Stomach (tissue), 4 donors: Measurements from ENCODE around the gene LSG1.

ENCODE experiments used
- CTCF ChIP-seq, 7 experiments: fragments of 450-650 bp in 4 of 7; fragments of 200-600 bp in 3 of 7; sonication (generic) in 3 of 7; IDR thresholded peaks; one replicate each; pipeline ENCODE4 v1.5.1; 2016 to 2019; ENCODE audit warnings: antibody characterized with exemption in 7 of 7, control low read depth in 2 of 7, mild to moderate bottlenecking in 1 of 7
- EP300 ChIP-seq: sonication (generic); formaldehyde crosslinking; IDR thresholded peaks from one replicate; pipeline ENCODE4 v1.6.1; 2017; ENCODE audit warnings: antibody characterized with exemption
- POLR2A ChIP-seq, 4 donors: fragments of 450-650 bp; IDR thresholded peaks; one replicate each; pipeline ENCODE4 v1.6.1; 2016; ENCODE audit warnings: antibody characterized with exemption in 4 of 4, control low read depth in 2 of 4, mild to moderate bottlenecking in 1 of 4, moderate library complexity in 1 of 4

- TF ChIP-seq CTCF (IDR thresholded peaks at IDR 0.05) = no peak
- TF ChIP-seq POLR2A (IDR thresholded peaks at IDR 0.05) = no peak
- TF ChIP-seq EP300 = no peak
These were observed 3.2 kb upstream of the LSG1 start for GRCh38 chr3:194675081-194675640.
